SK-N-SH (cell line): Measurements from ENCODE around the gene PTPRC. TPM values are rescaled to one million over a fixed set of nuclear protein-coding genes. Genes with fewer than 3 reads are reported as not detected.

ENCODE experiments used
- CTCF ChIA-PET: fragments of 300-600, 350-600 bp; formaldehyde crosslinking; extraction: SDS; loops from one replicate; lab custom pipeline; 2021; lab: Yijun Ruan, JAX
- POLR2A ChIA-PET: fragments of 350-600 bp; sonication (Branson Sonifier 250); formaldehyde crosslinking; extraction: SDS; loops from one replicate; lab custom pipeline; 2020; ENCODE audit warnings: antibody characterized with exemption, inconsistent platforms; lab: Yijun Ruan, JAX
- DNase-seq: peaks from one replicate; pipeline ENCODE4 v3.0.0; 2012
- H2AFZ ChIP-seq: fragments of 200-600 bp; sonication (generic); 2 replicates; pipeline ENCODE4 v1.8.1; 2016; ENCODE audit warnings: antibody characterized with exemption, mild to moderate bottlenecking, low read depth
- H3F3A ChIP-seq: fragments of 200-600 bp; sonication (generic); replicated peaks from 2 replicates; pipeline ENCODE3; 2016; ENCODE audit warnings: antibody characterized with exemption, mild to moderate bottlenecking; ENCODE audit not compliant: insufficient read depth
- H3K27ac ChIP-seq, 2 experiments: fragments of 200-500 bp in 1 of 2; fragments of 200-600 bp in 1 of 2; sonication (Bioruptor generic) in 1 of 2; sonication (generic), shearing (Covaris generic) in 1 of 2; 2 replicates each; pipeline versions ENCODE4 v1.5.1 to v1.6.1; 2014 to 2016; ENCODE audit warnings: low read depth in 2 of 2, inconsistent platforms in 1 of 2, low read length in 1 of 2, mild to moderate bottlenecking in 1 of 2, mixed read lengths in 1 of 2
- H3K27me3 ChIP-seq: fragments of 200-600 bp; sonication (generic), shearing (Covaris generic); 2 replicates; pipeline ENCODE4 v1.6.1; 2016; ENCODE audit warnings: mixed run types; ENCODE audit not compliant: insufficient read depth
- H3K36me3 ChIP-seq, 2 experiments: fragments of 200-500 bp in 1 of 2; fragments of 200-600 bp in 1 of 2; sonication (Bioruptor generic) in 1 of 2; sonication (generic) in 1 of 2; replicated peaks in 1 of 2; 2 replicates each; pipeline versions ENCODE3 to v1.5.1; 2014 to 2016; ENCODE audit warnings: low read length in 1 of 2, mild to moderate bottlenecking in 1 of 2; ENCODE audit not compliant: insufficient read depth in 2 of 2, control insufficient read depth in 1 of 2
- H3K4me1 ChIP-seq, 2 experiments: fragments of 200-500 bp in 1 of 2; fragments of 200-600 bp in 1 of 2; sonication (Bioruptor generic) in 1 of 2; sonication (generic), shearing (Covaris generic) in 1 of 2; 2 replicates each; pipeline versions ENCODE4 v1.5.1 to v1.6.1; 2014 to 2016; ENCODE audit warnings: low read depth in 1 of 2, low read length in 1 of 2, mixed run types in 1 of 2; ENCODE audit not compliant: insufficient read depth in 2 of 2, control insufficient read depth in 1 of 2
- H3K4me2 ChIP-seq: fragments of 200-600 bp; sonication (generic), shearing (Covaris generic); 2 replicates; pipeline ENCODE4 v1.6.1; 2017; ENCODE audit warnings: mixed run types
- H3K4me3 ChIP-seq, 2 experiments: fragments of 200-500 bp in 1 of 2; fragments of 200-600 bp in 1 of 2; sonication (Bioruptor generic) in 1 of 2; sonication (generic), shearing (Covaris generic) in 1 of 2; 2 replicates each; pipeline versions ENCODE4 v1.5.1 to v1.8.1; 2014 to 2016; ENCODE audit warnings: low read depth in 2 of 2, inconsistent platforms in 1 of 2, low read length in 1 of 2, mild to moderate bottlenecking in 1 of 2, mixed read lengths in 1 of 2, moderate library complexity in 1 of 2
- H3K79me2 ChIP-seq: fragments of 200-600 bp; sonication (generic); 2 replicates; pipeline ENCODE4 v1.8.1; 2017; ENCODE audit warnings: mild to moderate bottlenecking; ENCODE audit not compliant: insufficient read depth
- H3K9ac ChIP-seq: fragments of 200-600 bp; sonication (generic); 2 replicates; pipeline ENCODE4 v1.6.1; 2017; ENCODE audit warnings: mixed run types
- H3K9me2 ChIP-seq: fragments of 200-600 bp; sonication (generic); 2 replicates; pipeline ENCODE4 v1.6.1; 2017; ENCODE audit warnings: mixed run types
- H3K9me3 ChIP-seq: fragments of 200-600 bp; sonication (generic); 2 replicates; pipeline ENCODE4 v1.6.1; 2017; ENCODE audit warnings: mixed run types, mild to moderate bottlenecking, moderate library complexity
- H4K20me1 ChIP-seq: fragments of 200-600 bp; sonication (generic); 2 replicates; pipeline ENCODE4 v1.6.1; 2017; ENCODE audit warnings: mild to moderate bottlenecking, mixed run types; ENCODE audit not compliant: insufficient read depth
- ELF1 ChIP-seq: IDR thresholded peaks from 2 replicates; pipeline ENCODE4 v1.4.0; 2012
- EP300 ChIP-seq, 2 experiments: IDR thresholded peaks; 2 replicates each; pipeline versions ENCODE4 v1.4.0 to v1.6.1; 2012; ENCODE audit warnings: borderline replicate concordance in 1 of 2, low read depth in 1 of 2, low read length in 1 of 2
- NRF1 ChIP-seq: IDR thresholded peaks from 2 replicates; pipeline ENCODE4 v1.6.1; 2012; ENCODE audit warnings: low read depth, mild to moderate bottlenecking, low read length
- RAD21 ChIP-seq: IDR thresholded peaks from 2 replicates; pipeline ENCODE4 v1.6.1; 2012; ENCODE audit warnings: mild to moderate bottlenecking, low read length
- RCOR1 ChIP-seq: fragments of 150-350 bp; IDR thresholded peaks from 2 replicates; pipeline ENCODE4 v1.6.1; 2017; ENCODE audit warnings: antibody characterized with exemption, low read length
- REST ChIP-seq: IDR thresholded peaks from 2 replicates; pipeline ENCODE4 v1.6.1; 2012; ENCODE audit warnings: mild to moderate bottlenecking, low read depth, low read length, moderate library complexity
- SMC3 ChIP-seq: IDR thresholded peaks from 2 replicates; pipeline ENCODE4 v1.6.1; 2012; ENCODE audit warnings: low read depth, low read length, improper control_type of control experiment
- USF2 ChIP-seq: fragments of 150-350 bp; IDR thresholded peaks from 2 replicates; pipeline ENCODE4 v1.6.1; 2017; ENCODE audit warnings: antibody characterized with exemption, low read length, low read depth, borderline replicate concordance
- ZBTB33 ChIP-seq: IDR thresholded peaks from 2 replicates; pipeline ENCODE4 v1.4.0; 2012; ENCODE audit warnings: low read depth, borderline replicate concordance
- WGBS: methylation state at CpG from one replicate; pipeline ENCODE4 v1.1.6; 2017; ENCODE audit warnings: low lambda C conversion rate; 5-methylcytosine and 5-hydroxymethylcytosine counted together
- polyA plus RNA-seq, 3 experiments: library from polyadenylated mRNA; depleted of rRNA; stranded (reverse); fragments of >200 nt; gene quantifications; 2 replicates each; pipeline ENCODE4 v1.2.3, GENCODE V29; 2012

PTPRC gene
- polyA plus RNA-seq, 1 of the 3 experiments (the other 2 are of a cell fraction) = 0.03 TPM

- TF ChIP-seq USF2 (no peak), RAD21 (no peak), RCOR1 (no peak), ZBTB33 (no peak), SMC3 (no peak), REST (no peak), NRF1 (no peak)
These were observed 14.8 kb upstream of the PTPRC start (continued) for GRCh38 chr1:198623752-198624647.

GRCh38 chr1:198624648-198624980 lies 14.2 kb upstream of the PTPRC start:
- Histone ChIP-seq H3K27ac (no peak overlapping the region), H3K4me2 (no peak overlapping the region), H3K9ac (no peak overlapping the region), H4K20me1 (no peaks in the 10 kb centered on the region), H3K4me3 (no peak overlapping the region), H3F3A (peaks cover 2% of the 10 kb centered on the region), H3K4me1 (no peaks in the 10 kb centered on the region; a peak in 1 of 4 replicates), H3K36me3 (no peaks in the 10 kb centered on the region), H3K27me3 (no peaks in the 10 kb centered on the region), H3K9me2 (no peaks in the 10 kb centered on the region), H3K79me2 (no peaks in the 10 kb centered on the region), H3K9me3 (no peaks in the 10 kb centered on the region), H2AFZ (no peak overlapping the region)
- no peak for DNase-seq
- POLR2A ChIA-PET = no interaction called here
- WGBS = 79% methylated on average over 1 of the region's 1 CpG
- CTCF ChIA-PET = interaction anchor here (1.2 kb wide), 1 partner anchor 707 kb away, joined by 3 read pairs; no protein-coding TSS in a partner anchor
- TF ChIP-seq USF2 (no peak), ELF1 (no peak), EP300 (IDR thresholded peaks at IDR 0.05; ENCODE audit: borderline replicate concordance in 1 of 2, low read depth in 1 of 2, low read length in 1 of 2) (no peak)
